K562 treated with DMSO at 1 percent for 4 hours (cell line): Measurements from ENCODE around the gene KRT15. TPM values are rescaled to one million over a fixed set of nuclear protein-coding genes. Genes with fewer than 3 reads are reported as not detected.

Experiments used
- total RNA-seq: library from RNA; unstranded; fragments of 300-600 nt; gene quantifications from 2 replicates; pipeline ENCODE4 v1.2.3, GENCODE V29; 2022; ENCODE audit not compliant: insufficient read depth

KRT15 gene
- total RNA-seq, result 1.0 TPM in 1 of 2 replicates, not detected in the other

DNA sequence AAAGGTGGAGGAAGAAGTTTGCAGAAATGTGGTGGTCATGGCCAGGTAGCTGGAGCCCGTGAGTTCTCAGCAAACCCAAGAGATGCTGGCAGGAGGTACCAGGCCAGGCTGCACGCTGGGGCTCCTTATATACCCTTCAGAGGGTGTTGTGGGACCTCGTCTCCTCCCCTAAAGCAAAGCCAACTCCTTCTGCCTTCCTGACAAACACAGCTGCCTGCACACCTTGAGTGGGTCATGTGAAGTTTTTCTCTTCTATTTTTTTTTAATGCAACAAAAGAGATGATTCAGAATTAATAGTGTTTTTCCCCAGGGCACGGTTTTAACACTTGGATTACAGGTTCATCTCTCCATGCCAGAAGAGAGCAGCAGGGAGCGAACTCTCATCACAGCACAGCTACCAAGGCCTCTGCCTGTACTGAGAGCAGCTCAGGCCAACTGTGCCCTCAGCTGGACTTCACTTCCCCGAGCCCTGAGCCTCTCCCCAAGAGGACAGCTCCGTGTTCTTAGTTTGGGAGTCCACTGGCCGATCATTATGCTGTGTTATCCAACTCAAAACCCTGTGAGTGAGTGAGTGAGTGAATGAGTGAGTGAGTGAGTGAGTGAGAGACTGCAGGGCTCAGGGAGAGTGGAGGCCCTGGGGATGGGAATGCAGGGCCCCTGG is at the start of gene KRT15:
KRT15 (minus strand) TSS at position 102 of the 661 bp plus-strand sequence; CDS start at position 39, 63 bp downstream.

DNA sequence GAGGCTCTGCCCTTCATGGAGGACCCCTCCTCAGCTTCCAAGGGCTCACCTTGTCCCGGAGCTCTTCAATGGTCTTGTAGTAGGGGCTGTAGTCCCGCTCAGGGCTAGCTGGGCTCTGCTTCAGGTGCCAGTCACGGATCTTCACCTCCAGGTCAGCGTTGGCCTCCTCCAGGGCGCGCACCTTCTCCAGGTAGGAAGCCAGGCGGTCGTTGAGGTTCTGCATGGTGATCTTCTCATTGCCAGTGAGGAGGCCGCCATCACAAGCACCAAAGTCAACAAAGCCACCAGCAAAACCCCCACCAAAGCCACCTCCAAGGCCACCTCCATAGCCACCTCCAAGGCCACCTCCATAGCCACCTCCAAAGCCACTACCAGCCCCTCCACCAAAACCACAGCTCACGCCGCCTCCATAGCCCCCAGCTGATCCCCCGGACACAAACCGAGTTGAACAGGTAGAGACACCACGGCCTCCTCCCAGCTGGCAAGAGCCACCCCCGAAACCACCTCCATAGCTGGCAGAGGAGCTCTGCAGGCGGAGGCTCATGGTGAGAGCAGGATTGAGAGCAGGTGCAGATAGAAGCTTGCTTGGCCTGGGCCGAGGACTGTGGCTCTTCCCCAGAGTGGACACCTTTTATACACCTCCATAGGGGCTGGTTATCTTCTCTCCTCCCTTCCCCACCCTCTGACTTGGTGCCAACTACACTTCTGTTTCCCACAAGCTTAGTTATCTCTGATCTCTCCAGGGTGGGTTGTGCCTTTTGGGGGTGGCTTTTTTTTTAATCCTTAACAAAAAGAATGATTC is 13.5 kb downstream of the KRT15 start, which contains the start of gene KRT13:
KRT13 (minus strand) TSS at position 606 of the 802 bp plus-strand sequence; CDS start at position 544, 62 bp downstream.

DNA sequence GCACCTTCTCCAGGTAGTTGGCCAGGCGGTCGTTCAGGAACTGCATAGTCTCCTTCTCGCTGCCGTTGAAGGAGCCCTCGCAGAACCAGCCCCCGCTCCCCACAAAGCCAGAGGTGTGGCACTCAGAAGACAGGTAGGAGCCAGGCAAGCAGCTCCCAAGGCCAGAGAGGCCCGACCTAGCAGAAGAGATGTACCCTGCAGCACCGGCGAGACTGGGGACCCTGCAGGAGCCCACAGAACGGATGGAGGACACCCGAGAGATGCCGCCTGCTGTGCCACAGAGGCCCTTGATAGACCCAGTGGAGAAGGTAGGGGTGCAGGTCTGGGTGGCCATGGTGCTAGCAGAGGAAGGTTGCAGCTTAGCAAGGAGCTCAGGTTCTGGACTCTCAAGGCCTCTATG is 29.2 kb downstream of the KRT15 start, which contains the start of gene KRT36:
KRT36 (minus strand) TSS at position 380 of the 400 bp plus-strand sequence; CDS start at position 334, 46 bp downstream.

DNA sequence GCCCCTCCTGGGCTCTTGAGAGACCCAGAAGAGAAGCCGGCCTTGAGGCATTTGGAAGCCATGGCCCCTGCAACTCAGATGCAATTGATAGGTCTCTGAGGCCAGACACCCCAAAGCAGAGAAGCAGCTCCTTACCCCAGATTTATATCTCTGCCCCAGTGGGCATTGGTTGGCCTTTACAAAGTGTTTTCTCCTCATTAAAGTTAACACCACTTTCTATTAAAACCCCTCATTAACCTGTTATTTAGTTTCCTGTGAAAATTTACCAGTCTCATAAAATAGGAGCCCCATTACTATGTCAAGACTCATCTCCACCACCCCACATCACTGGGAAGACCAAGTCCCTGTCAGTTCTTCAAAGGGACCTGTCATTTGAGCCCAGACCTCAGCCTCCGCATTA is 37.7 kb downstream of the KRT15 start, which contains the start of gene KRT35:
KRT35 (minus strand) TSS at position 116 of the 400 bp plus-strand sequence; CDS start at position 62, 54 bp downstream.

DNA sequence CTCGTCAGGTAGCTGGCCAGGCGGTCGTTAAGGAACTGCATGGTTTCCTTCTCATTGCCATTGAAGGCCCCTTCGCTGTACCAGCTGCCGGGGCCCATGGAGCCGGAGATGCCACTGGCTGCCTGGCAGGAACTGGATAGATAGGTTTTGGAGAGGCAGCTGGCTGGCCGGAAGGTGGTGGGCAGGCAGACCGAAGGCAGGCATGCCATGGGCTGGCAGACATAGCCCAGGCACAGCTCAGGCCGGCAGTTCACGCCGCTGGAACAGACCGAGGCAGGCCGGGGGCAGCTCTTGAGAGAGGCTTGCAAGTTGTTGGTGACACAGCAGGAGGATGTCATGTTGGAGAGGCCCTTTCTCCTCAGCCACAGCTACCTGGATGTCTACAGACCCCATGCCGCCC is 51.7 kb downstream of the KRT15 start, which contains the start of gene KRT32:
KRT32 (minus strand) TSS at position 399 of the 400 bp plus-strand sequence; CDS start at position 338, 61 bp downstream.

Other genes with a start within 250 kb of the KRT15 start
- gene KRTAP9-7, start 243.2 kb downstream of the KRT15 start, total RNA-seq, result not detected in 2 replicates
- not detected in 2 replicates for gene KRTAP29-1, start 216.0 kb downstream of the KRT15 start, total RNA-seq
- gene KRTAP16-1, start 209.6 kb downstream of the KRT15 start, total RNA-seq, result not detected in 2 replicates
- gene KRTAP17-1, start 203.2 kb downstream of the KRT15 start, total RNA-seq, result not detected in 2 replicates
- gene KRT33A, start 168.1 kb downstream of the KRT15 start, total RNA-seq, result not detected in 2 replicates
- gene KRT33B, start 149.1 kb downstream of the KRT15 start, total RNA-seq, result not detected in 2 replicates
- not detected in 2 replicates for gene KRT34, start 136.6 kb downstream of the KRT15 start, total RNA-seq
- not detected in 2 replicates for gene KRT31, start 121.3 kb downstream of the KRT15 start, total RNA-seq
- not detected in 2 replicates for gene KRT37, start 94.3 kb downstream of the KRT15 start, total RNA-seq
- gene KRT38, start 77.9 kb downstream of the KRT15 start, total RNA-seq, result not detected in 2 replicates
- not detected in 2 replicates for gene KRT32, start 51.5 kb downstream of the KRT15 start, total RNA-seq
- not detected in 2 replicates for gene KRT35, start 37.7 kb downstream of the KRT15 start, total RNA-seq
- not detected in 2 replicates for gene KRT36, start 29.0 kb downstream of the KRT15 start, total RNA-seq
- not detected in 2 replicates for gene KRT13, start 13.3 kb downstream of the KRT15 start, total RNA-seq
- 155 and 171 TPM in 2 replicates for gene KRT19, start 9.4 kb upstream of the KRT15 start, total RNA-seq
- gene KRT9, start 53.2 kb upstream of the KRT15 start, total RNA-seq, result not detected in 2 replicates
- not detected in 2 replicates for gene KRT14, start 68.0 kb upstream of the KRT15 start, total RNA-seq
- not detected in 2 replicates for gene KRT16, start 93.9 kb upstream of the KRT15 start, total RNA-seq
- not detected in 2 replicates for gene KRT17, start 105.7 kb upstream of the KRT15 start, total RNA-seq
- 1,253 and 1,263 TPM in 2 replicates for gene EIF1, start 170.0 kb upstream of the KRT15 start, total RNA-seq
- not detected in 2 replicates for gene GAST, start 193.4 kb upstream of the KRT15 start, total RNA-seq
- gene HAP1, start 215.8 kb upstream of the KRT15 start, total RNA-seq, result not detected in 2 replicates